ENCODE data around the gene TTC21A. TPM values are rescaled to one million over a fixed set of nuclear protein-coding genes. Genes with fewer than 3 reads are reported as not detected.

The TTC21A gene
- total RNA-seq, 1 donor from 2014 or later: 1.1 TPM

DNA sequence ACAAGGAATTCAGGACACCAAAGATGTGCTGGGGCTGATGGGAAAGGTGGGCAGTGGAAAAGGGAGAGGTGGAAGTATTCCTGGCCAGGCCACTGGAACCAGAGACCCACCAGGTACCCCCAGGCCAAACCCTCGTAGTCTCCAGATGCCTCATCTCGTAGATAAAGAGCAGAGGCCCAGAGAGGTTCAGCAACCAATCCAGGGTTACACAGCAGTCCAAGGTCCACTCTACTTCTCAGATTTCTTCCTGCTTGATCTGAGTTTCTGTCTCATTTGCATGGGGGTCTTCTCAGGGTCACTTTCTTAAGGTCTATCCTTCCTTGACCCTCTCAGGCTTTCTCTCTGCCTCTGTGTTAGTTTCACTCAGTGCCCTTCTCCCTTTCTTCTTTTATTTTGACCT is 5.1 kb downstream of the TTC21A start:
- FAIRE-seq (no peak), DNase-seq (ENCODE audit: low read depth) (no peak)
- no peaks in the 10 kb centered on the region for H3K27me3 ChIP-seq (ENCODE audit: control insufficient read depth, insufficient read depth, low read length)
- H3K4me3 ChIP-seq (ENCODE audit: low read depth, low read length): no peak overlapping the region
- TF ChIP-seq, protein P1, sequence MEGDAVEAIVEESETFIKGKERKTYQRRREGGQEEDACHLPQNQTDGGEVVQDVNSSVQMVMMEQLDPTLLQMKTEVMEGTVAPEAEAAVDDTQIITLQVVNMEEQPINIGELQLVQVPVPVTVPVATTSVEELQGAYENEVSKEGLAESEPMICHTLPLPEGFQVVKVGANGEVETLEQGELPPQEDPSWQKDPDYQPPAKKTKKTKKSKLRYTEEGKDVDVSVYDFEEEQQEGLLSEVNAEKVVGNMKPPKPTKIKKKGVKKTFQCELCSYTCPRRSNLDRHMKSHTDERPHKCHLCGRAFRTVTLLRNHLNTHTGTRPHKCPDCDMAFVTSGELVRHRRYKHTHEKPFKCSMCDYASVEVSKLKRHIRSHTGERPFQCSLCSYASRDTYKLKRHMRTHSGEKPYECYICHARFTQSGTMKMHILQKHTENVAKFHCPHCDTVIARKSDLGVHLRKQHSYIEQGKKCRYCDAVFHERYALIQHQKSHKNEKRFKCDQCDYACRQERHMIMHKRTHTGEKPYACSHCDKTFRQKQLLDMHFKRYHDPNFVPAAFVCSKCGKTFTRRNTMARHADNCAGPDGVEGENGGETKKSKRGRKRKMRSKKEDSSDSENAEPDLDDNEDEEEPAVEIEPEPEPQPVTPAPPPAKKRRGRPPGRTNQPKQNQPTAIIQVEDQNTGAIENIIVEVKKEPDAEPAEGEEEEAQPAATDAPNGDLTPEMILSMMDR (IDR thresholded peaks at IDR 0.05; ENCODE audit: insufficient read depth, low read length, severe bottlenecking): no peak
- no peaks in the 10 kb centered on the region for H3K36me3 ChIP-seq (ENCODE audit: control insufficient read depth, insufficient read depth, low read length)

DNA sequence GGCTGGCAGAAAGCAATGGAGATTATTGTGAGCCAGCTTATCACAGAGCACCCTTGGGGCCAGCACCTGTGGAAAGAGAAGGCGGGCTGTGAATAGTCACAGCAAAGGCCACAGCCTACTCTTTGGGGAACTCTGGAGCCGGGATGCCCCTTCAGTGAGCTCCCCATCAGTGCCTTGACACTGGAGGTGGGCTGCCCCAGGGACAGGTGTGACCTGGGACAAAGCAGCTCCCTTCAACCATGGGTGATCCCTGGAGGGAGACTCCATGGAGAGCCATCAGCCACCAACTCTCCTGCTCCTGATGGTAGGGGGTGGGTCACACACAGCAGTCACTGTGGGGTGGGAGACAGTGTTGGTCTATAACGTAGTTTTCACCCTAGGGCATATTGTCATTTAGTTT is 5.8 kb downstream of the TTC21A start:
- FAIRE-seq (no peak), DNase-seq (ENCODE audit: low read depth) (no peak)
- TF ChIP-seq, protein P1 (IDR thresholded peaks at IDR 0.05; ENCODE audit: insufficient read depth, low read length, severe bottlenecking): no peak
- H3K4me3 ChIP-seq (ENCODE audit: low read depth, low read length): no peak overlapping the region
- H3K27me3 ChIP-seq (ENCODE audit: control insufficient read depth, insufficient read depth, low read length): no peaks in the 10 kb centered on the region
- H3K36me3 ChIP-seq (ENCODE audit: control insufficient read depth, insufficient read depth, low read length): no peaks in the 10 kb centered on the region

DNA sequence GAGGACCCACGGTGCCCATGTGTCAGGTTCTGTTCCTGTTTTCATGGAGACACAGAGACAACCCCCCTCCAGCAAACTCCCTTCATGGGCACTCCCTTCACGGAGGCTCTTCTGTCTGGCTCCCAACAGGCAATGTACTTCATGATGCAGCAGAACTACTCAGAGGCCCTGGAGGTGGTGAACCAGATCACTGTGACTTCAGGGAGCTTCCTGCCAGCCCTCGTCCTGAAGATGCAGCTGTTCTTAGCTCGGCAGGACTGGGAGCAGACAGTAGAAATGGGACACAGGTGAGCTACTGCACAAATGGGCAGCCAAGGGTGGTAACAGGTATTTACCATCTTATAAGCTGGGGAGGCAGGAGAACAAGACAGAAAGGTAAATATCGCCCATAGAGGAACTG is 7.0 kb downstream of the TTC21A start:
- TF ChIP-seq, protein P1 (IDR thresholded peaks at IDR 0.05; ENCODE audit: insufficient read depth, low read length, severe bottlenecking): no peak
- no peak overlapping the region for H3K4me3 ChIP-seq (ENCODE audit: low read depth, low read length)
- H3K27me3 ChIP-seq (ENCODE audit: control insufficient read depth, insufficient read depth, low read length): no peaks in the 10 kb centered on the region
- no peaks in the 10 kb centered on the region for H3K36me3 ChIP-seq (ENCODE audit: control insufficient read depth, insufficient read depth, low read length)
- DNase-seq (ENCODE audit: low read depth) (no peak), FAIRE-seq (no peak)

DNA sequence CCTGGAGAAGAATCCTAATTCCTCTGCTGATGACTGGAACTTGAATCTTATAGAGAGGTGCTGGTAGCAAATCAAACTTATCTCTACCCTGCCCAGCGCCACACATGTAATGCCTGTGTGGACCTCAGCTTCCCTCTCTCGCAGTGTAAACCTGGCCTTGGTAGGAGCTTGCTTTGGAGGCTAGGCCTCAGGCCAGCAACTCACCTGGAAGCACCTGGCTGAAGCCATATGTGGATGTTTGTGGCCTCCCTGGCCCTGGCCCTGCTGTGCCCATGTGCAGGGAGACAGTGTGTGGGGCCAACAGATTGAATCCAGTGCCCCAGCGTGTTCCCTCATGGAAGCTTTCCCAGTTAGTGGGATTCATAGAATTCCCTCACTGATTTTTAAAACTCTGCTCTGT is 8.4 kb downstream of the TTC21A start:
- TF ChIP-seq, protein P1 (IDR thresholded peaks at IDR 0.05; ENCODE audit: insufficient read depth, low read length, severe bottlenecking): no peak
- Histone ChIP-seq H3K27me3 (ENCODE audit: control insufficient read depth, insufficient read depth, low read length) (no peaks in the 10 kb centered on the region), H3K36me3 (ENCODE audit: control insufficient read depth, insufficient read depth, low read length) (no peaks in the 10 kb centered on the region), H3K4me3 (ENCODE audit: low read depth, low read length) (no peak overlapping the region)
- FAIRE-seq (no peak), DNase-seq (ENCODE audit: low read depth) (no peak)

DNA sequence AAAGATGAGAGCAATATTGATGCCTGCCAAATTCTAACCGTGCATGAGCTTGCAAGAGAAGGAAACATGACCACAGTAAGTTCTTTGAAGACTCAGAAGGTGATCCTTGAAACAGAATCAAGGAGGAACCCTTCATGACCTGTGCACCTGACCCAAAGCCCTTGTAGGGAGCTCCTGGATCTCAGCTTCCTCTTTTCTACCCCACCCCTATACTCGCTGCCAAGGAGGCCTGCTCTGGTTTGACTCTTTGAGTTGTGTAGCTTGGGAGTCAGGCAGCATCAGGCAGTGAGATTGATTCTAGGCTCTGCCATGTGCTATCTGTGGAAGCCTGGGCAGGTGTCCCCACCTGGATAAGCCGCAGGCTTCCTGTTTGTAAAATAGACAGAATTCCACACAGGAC is 10.6 kb downstream of the TTC21A start:
- H3K27me3 ChIP-seq (ENCODE audit: control insufficient read depth, insufficient read depth, low read length): no peaks in the 10 kb centered on the region
- DNase-seq (ENCODE audit: low read depth) (no peak), FAIRE-seq (no peak)
- H3K4me3 ChIP-seq (ENCODE audit: low read depth, low read length): no peak overlapping the region
- H3K36me3 ChIP-seq (ENCODE audit: control insufficient read depth, insufficient read depth, low read length): no peaks in the 10 kb centered on the region
- TF ChIP-seq, protein P1 (IDR thresholded peaks at IDR 0.05; ENCODE audit: insufficient read depth, low read length, severe bottlenecking): no peak

DNA sequence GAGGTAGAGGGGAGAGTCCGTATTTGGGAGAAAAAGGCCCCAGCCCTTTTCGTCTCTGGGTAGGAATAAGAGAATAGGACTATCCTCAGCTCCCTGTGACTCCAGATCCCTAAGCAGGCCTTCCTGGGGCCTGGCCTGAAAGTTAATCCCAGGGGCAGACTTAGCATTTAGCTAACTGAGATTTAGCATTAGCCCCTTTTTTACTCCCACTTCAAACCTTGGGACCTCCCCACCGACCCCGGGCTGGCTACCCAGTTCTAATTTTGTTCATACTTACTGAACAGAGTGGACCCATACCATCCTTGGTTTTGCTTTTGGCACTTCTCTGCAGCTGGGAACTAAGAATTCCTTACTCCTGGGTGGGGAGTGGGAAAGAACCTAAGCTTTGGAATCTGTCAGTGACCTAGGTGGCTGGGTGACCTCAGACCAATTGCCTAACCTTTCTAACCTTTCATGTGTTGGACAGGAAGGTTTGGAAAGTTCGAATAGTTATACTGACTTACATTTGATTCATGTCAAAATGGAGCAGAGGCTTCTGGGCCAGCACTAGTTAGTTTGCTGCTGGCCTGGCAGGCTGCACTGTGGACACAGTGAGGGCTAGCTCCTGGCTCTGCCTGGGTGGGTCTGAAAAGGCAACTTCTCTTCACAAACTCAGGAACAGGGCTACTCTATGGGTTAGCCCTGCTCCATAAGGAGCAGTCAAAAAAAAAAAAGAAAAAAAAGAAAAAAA is 11.6 kb downstream of the TTC21A start:
- TF ChIP-seq, protein P1 (IDR thresholded peaks at IDR 0.05; ENCODE audit: insufficient read depth, low read length, severe bottlenecking): no peak
- FAIRE-seq: no peak
- Histone ChIP-seq H3K27me3 (ENCODE audit: control insufficient read depth, insufficient read depth, low read length) (no peaks in the 10 kb centered on the region), H3K4me3 (ENCODE audit: low read depth, low read length) (no peak overlapping the region), H3K36me3 (ENCODE audit: control insufficient read depth, insufficient read depth, low read length) (no peaks in the 10 kb centered on the region)
- no peak for DNase-seq (ENCODE audit: low read depth)
